GM18867 (cell line): ENCODE measurements around the gene FAAP100.
"Not testable (repeated sequence)": the region's sequence is repeated elsewhere in the genome, so short reads cannot be mapped to it uniquely, and the experiment has no call there.

ENCODE experiments used
- ATAC-seq: cut with Tn5 transposase; IDR thresholded peaks from one replicate; pipeline ENCODE4 v1.9.1; 2021; ENCODE audit warnings: mild to moderate bottlenecking, moderate library complexity; ENCODE audit not compliant: unreplicated experiment

The FAAP100 gene

DNA sequence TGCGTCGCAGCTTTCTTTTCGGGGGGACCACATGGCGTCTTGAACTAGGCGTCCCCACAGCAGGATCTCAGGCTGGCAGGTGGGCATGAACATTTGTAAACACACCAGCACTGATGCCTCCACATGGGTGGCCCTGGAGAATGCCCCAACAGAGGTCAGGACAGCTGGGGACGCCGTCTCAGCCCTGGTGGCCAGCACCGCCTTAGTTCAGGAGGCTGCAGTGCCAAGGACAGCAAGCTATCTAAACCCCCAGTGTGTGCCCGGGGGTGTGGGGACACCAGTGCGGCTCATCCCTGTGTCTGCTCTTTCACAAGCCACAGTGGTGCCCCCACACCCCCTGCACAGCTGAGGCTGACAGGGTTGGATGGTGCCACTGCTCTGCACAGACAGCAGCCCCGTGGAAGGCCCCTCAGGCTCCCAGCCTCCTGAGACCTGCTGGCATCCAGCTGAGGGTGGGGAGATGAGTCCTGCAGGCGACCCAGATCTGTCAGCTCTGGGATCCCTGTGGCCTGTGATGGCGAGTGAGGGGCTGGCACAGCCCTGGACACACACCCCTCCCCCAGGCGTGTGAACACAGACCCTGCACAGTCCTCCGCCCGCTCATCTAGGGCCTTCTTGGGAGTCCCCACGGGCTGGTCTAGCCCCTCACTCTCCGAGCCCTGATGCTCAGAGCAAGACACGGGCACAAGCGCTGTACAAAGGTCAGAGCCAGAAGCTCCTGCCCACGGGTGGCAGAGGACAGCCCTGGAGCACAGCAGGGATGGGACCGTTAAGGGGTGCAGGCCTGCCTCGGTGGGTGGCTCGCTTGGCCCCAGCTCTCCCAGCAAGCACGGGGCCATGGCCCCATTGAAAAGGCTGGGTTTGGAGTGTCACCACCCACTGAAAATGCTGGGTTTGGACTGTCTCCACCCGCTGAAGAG lies 13.2 kb downstream of the FAAP100 start:
- no peak for ATAC-seq

- no peak for ATAC-seq
These were observed 14.1 kb downstream of the FAAP100 start for GRCh38 chr17:81537856-81538555.

DNA sequence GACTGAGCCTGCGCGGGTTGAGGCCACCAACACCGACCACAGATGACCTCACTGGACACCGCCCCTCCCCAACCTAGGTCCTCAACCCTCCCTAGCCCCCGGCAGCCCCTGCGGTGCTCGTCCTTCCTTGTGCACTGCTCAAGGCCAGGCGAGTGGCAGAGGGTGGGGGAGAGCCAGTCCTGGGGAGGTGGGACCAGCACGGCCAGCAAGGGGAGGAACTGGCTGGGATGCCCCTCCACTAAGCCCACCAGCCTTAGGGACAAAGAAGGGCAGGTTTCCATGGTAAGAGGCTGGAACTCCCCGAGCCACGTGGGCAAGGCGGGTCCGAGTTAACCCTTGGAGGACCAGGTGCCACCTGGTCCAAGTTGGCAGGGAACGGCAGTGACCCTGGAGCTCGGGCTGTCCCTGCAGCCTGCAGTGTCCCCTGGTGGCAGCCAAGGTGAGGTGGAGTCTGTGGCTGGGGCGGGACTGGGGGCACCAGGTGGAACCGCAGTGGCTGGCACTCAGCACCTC lies 14.8 kb downstream of the FAAP100 start:
- no peak for ATAC-seq

DNA sequence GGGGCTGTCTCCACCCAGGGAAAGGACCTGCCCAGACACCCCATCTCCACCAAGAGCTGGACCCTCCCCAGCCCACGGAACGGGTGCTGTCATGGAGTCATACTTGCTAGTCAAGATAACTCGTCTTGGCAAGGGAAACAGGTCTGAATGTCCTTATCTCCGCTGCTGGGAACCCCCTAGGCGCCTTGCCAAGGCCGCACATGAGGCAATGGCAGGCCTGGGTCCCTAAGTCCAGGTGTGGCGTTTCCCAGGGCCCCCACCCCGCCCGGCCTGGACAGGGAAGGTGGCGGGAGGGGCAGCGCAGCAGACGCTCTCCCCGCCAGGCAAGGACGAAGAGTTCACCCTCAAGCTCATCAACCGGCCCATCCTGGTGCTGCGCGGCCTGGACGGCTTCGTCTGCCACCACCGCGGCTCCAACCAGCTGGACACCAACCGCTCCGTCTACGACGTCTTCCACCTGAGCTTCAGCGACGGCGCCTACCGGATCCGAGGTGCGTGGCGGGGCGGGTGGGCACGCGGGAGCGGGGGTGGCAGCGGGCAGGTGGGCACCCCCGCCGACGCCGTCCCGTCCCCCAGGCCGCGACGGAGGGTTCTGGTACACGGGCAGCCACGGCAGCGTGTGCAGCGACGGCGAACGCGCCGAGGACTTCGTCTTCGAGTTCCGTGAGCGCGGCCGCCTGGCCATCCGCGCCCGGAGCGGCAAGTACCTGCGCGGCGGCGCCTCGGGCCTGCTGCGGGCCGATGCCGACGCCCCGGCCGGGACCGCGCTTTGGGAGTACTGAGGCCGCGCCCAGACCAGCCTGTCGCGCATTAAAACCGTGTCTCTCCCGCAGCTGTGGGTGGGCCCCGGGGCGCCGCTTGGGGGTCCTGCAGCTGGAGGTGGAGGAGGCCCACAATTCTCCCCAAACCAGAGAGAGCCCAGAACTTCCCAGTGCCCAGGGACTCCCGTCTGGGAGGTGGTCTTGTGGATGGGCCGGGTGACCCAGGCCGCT lies 15.6 kb downstream of the FAAP100 start:
- ATAC-seq: no peak

GRCh38 chr17:81535480-81536298 lies 16.5 kb downstream of the FAAP100 start:
- no peak for ATAC-seq

GRCh38 chr17:81535007-81535328 lies 17.2 kb downstream of the FAAP100 start:
- no peak for ATAC-seq

- no peak for ATAC-seq
These were observed 17.8 kb downstream of the FAAP100 start for GRCh38 chr17:81534157-81535006.

DNA sequence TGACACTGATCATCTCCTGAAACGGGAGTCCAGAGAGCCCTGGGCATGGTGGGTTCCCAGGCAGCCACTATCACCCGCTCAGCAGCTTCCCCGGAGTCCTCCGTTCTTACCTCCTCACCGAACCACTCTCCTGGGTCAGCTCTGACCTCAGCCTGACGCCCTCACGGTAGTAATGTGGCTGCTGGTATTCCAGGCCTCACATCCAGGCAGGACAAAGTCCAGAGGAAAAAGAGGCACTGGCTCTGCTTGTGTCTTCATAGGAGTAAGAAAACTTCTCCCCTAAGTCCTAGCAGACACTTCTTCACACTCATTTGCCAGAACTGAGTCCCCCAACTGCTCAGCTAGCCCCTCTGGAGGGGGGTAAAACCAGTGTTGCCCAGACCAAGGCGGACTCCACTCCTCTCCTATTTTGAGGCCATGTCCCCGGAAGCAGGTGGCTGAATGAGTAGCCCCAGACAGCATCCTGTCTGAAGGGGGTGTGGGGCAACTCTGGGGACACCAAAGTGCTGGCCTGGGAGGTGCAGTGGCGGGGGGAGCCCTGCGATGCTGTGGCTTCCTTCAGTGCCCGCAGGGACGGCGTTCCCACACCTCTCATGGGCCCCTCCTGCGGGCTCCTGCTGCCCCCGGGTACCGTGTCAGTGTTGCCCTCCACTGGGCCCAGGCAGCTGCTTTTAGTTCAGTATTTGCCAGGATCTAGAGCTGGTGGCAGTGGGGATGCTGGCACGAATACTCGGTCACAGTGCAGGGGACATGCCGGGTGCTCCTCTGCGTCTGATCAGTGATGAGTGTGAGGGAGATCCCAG lies 18.6 kb downstream of the FAAP100 start:
- no peak for ATAC-seq

DNA sequence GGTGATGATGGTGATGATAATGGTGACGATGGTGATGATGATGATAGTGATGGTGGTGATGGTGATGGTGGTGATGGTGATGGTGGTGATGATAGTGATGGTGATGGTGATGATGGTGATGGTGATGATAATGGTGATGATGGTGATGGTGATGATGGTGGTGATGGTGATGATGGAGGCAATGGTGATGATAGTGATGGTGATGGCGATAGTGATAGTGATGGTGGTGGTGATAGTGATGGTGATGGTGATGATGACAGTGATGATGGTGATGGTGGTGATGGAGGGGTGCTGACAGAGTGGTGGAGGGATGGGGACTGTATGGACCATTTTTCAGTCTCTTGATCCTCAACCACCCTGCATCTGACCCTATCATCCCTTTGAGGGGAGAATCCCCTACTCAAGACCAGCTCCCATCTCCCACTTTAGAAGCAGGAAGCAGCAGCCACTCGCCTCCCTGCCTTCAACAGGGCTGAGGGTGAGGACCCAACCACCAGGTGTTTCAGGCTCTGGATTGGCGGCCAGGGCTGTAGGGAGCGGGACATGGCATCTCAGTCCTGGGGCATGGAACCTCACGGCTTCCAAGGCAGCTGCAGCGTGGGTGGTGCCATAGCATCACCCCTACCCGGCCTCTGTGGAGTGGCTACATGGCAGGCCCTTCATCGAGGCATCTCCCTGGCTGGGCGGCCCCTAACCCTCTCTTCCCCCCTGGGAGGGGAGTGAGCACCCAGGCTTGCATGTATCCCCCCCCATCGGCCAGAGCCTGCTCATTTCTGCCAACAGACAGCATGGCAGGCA lies 19.5 kb downstream of the FAAP100 start:
- ATAC-seq: no peak

DNA sequence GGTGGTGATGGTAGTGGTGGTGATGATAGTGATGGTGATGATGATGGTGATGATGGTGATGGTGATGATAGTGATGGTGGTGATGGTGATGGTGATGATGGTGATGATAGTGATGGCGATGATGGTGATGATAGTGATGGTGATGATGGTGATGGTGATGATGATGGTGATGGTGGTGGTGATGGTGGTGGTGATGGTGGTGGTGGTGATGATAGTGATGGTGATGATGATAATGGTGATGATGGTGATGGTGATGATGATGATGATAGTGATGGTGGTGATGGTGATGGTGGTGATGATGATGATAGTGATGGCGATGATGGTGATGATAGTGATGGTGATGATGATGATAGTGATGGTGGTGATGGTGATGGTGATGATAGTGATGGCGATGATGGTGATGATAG lies 20.2 kb downstream of the FAAP100 start:
- ATAC-seq: not testable (repeated sequence)

- ATAC-seq: not testable (repeated sequence)
These were observed 21.1 kb downstream of the FAAP100 start for GRCh38 chr17:81531013-81531412.

GRCh38 chr17:81529437-81529803 lies 22.7 kb downstream of the FAAP100 start:
- ATAC-seq: no peak

DNA sequence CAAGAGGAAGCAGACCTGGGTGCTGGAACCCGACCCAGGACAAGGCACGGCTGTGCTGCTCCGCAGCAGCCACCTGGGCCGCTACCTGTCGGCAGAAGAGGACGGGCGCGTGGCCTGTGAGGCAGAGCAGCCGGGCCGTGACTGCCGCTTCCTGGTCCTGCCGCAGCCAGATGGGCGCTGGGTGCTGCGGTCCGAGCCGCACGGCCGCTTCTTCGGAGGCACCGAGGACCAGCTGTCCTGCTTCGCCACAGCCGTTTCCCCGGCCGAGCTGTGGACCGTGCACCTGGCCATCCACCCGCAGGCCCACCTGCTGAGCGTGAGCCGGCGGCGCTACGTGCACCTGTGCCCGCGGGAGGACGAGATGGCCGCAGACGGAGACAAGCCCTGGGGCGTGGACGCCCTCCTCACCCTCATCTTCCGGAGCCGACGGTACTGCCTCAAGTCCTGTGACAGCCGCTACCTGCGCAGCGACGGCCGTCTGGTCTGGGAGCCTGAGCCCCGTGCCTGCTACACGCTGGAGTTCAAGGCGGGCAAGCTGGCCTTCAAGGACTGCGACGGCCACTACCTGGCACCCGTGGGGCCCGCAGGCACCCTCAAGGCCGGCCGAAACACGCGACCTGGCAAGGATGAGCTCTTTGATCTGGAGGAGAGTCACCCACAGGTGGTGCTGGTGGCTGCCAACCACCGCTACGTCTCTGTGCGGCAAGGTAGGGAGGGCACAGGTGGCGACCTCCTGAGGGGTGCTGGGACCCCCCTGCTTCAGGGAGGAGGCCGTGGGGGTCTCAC lies 23.3 kb downstream of the FAAP100 start:
- no peak for ATAC-seq

DNA sequence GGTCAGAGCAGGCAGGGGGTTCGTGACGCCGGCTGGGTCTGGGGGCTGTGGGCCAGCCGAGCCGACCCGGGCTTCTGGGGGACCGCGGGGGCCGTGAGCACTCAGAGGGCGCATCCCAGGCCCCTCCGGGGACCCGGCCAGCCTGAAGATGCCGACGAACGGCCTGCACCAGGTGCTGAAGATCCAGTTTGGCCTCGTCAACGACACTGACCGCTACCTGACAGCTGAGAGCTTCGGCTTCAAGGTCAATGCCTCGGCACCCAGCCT lies 23.8 kb downstream of the FAAP100 start:
- ATAC-seq: no peak

- no peak for ATAC-seq
These were observed 24.4 kb downstream of the FAAP100 start, which contains the start of gene FSCN2 for GRCh38 chr17:81527591-81528383. Gene FSCN2, plus strand, starts transcription at chr17:81528377. Its CDS starts 155 bp downstream, at chr17:81528532.
